HuH-7.5 (cell line): ENCODE data around the gene LARP7.
A peak's percentile ranks its signal among the peaks of the same experiment; 100 is the strongest.
"Not testable (repeated sequence)": the region's sequence is repeated elsewhere in the genome, so short reads cannot be mapped to it uniquely, and the experiment has no call there.

Experiments used
- DNase-seq: peaks from one replicate; pipeline ENCODE4 v3.0.0; 2011; ENCODE audit warnings: low spot score

The LARP7 gene

DNA sequence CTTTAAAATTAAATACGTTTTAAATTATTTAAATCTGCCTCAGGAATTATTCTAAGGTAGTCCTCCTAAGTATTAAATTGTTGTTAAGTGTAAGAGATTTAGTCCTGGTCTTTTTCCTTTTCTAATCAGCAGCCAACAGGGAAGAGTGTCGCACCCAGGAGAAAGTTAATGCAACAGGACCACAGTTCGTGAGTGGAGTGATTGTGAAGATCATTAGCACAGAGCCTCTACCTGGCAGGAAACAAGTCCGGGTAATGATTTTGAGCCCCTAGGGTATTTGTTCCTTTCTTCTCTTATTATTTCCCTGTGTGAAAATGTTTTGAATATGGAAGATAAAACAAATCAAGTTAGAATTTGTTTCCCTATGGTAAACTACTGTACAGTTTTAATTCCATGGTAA lies 13.4 kb downstream of the LARP7 start:
- no peak for DNase-seq

- DNase-seq: no peak
These were observed 14.7 kb downstream of the LARP7 start for GRCh38 chr4:112651641-112652040.

- DNase-seq: no peak
These were observed 15.3 kb downstream of the LARP7 start for GRCh38 chr4:112652216-112652615.

GRCh38 chr4:112655270-112655669 lies 18.3 kb downstream of the LARP7 start:
- no peak for DNase-seq

DNA sequence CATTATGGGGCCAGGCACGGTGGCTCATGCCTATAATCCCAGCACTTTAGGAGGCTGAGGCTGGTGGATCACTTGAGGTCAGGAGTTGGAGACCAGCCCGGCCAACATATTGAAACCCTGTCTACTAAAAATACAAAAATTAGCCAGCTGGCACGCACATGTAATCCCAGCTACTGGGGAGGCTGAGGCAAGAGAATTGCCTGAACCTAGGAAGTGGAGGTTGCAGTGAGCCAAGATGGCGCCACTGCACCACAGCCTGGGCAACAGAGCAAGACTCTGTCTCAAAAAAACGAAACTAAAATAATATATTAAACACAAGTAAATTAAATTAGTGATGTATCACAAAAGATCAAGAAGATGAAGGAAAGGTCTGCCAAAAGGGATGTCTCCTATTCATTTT lies 19.2 kb downstream of the LARP7 start:
- DNase-seq: not testable (repeated sequence)

- DNase-seq: no peak
These were observed 27.7 kb downstream of the LARP7 start for GRCh38 chr4:112664611-112665010.

DNA sequence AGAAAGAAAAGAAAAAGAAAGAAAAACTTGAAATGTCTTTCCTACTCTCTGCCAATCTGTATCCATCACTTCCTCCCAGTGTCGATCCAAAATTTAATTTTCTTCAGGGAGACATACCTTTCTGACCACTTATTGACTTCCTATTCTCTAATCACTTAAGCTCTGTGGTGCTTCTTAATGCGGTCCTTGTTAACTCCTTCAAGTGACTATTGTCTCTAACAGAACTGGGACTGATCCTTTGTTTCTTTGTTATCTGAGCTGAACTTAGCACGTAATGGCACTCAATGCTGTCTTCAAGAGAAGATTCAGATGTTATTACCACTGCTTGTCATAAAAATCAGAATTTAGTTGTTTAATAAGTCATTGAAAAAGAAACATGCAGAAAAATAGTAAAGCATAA lies 31.2 kb downstream of the LARP7 start:
- DNase-seq: no peak

DNA sequence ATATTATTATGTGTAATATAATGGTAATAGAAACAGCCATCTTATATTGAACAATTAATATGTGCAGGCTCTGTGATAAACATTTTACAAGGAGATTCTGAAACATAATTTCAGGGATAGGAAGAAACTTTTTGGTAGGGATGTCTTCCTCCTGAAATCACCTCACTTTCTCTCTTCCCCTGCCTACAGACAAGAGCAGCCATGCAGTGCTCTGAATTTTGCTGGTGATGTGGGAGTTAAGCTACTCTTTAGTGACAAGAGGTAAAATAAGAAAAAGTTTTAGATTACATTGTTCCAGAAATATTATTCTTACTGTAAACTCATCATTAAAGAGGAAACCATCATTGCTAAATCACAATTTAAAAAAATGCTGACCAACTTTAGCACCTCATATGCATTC lies 36.1 kb downstream of the LARP7 start:
- no peak for DNase-seq

DNA sequence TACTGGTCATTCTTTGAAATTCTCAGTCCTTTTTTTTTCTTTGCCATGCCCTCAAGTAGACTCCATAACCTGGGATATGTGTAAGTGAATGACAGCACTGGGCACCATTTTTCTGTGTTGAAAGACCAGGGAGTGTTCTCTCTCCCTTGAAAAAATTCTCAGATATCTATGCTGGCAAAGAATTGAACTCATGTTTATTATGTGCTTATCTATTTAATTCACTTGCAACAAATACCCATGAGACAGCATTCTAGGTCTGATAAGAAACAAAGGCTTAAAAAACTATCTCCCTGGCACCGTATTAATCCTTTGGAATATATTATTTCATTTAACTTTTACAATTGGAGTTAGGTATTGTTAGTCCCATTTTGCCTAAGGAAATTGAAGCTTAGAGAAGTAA lies 36.7 kb downstream of the LARP7 start:
- no peak for DNase-seq

- no peak for DNase-seq
These were observed 37.4 kb downstream of the LARP7 start for GRCh38 chr4:112674376-112674775.

DNA sequence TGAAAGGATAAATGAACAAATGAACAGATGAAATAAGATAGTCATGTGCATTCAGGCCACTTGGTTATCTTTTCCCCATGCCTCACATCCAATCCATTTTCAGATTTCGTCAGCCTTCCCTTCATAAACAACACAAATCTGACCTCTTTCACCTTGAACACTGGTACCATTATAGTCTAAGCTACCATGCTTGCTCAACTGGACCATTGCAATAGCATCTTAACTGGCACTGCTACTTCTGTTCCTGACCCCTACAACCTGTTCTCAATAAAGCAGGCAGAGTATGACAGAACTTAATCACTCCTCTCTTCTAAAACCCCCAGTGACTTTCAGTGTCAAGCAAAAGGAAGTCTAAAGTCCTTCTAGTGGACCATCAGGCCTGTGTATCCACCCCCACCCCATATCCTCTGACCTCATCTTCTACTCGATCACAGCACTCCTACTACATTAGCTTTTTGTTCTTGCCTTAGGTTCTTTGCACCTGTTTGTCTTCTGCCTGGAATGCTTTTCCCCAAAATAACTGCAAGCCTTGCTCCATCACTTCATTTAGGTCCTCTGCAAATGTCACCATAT lies 40.7 kb downstream of the LARP7 start:
- DNase-seq: no peak

DNA sequence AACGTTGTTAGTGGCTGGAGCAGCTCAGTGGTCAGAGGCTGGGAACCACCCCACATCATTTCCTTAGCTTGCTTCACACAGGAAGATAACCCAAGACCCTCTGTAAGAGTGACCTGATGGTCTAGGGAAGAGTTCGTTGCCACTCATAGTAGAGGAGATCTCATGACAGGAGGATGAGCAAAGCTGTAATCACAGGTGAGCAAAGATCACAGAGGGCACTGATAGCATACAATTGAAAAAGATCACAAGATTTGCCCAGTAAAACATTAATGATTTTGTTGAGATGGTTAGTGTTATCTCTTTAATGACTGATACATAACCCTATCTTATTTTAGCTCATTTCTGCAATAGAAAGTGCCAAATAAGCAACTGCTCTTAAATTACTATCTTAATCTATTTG lies 44.1 kb downstream of the LARP7 start:
- no peak for DNase-seq

- no peak for DNase-seq
These were observed 56.6 kb downstream of the LARP7 start for GRCh38 chr4:112693507-112693906.

DNA sequence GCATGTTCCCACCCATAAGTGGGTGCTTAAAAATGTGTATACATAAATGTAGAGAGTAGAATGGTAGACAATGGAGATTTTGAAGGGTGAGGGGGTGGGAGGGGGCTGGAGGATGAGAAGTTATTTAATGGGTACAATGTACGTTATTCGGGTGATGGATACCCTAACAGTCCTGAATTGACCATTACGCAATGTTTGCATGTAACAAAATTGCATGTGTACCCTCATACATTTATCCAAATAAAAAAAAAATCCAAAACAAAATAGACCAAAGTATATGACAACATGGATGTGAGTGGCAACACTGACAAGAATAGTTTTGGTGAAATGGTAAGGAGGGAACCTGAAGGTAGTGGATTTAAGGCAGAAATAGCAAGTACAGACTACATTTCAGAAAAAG lies 63.7 kb downstream of the LARP7 start:
- DNase-seq: no peak

GRCh38 chr4:112702892-112703291 lies 65.9 kb downstream of the LARP7 start:
- DNase-seq: no peak

- DNase-seq: no peak
These were observed 67.4 kb downstream of the LARP7 start for GRCh38 chr4:112704322-112704721.

DNA sequence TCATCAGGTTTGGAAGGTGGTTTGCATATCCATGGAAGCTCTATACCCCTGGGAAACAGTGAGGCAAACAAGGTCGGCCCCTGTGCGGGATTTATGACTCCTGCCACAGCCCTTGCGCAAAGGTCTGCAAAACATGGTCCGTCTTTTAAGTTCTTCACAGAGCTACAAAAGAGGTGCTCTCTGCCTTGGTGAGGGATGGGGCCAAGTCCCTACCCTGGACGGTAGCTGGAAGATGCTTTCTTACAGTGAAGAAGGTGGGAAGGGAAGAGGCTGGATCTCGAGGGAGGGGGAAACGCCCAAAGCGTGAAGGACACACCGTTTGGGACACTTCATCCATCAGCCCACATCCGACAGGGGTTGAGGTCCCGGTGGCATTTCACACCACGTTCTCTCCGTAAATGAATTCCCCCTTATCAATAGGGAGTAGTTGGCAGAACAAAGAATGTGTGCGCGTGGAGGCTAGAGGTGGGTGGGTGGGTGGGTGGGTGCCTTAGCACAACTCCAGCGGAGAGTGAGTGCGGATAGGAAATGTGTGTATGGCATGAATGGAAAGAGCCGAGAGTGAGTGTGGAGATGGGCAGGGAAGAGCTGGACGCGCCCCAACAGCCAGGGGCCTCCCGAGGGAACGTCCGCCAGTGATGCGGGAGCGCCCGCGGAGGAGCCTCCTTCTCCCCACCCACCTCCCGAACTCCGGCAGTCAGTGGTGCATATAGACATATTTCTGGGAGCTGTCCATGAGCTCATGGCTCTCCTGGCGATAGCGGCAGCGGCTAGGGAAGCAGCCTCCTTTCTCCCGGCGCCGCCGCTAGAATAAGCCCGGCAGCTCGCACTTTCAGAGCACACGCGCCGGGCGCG lies 68.3 kb downstream of the LARP7 start:
- DNase-seq: peak; percentile 44

- DNase-seq: peak; percentile 22
These were observed 69.2 kb downstream of the LARP7 start for GRCh38 chr4:112705891-112706839.

GRCh38 chr4:112706840-112707207 lies 69.9 kb downstream of the LARP7 start:
- DNase-seq: no peak
